HG02885 (cell line): ENCODE results near the gene SLBP.
"Not testable (repeated sequence)": the region's sequence is repeated elsewhere in the genome, so short reads cannot be mapped to it uniquely, and the experiment has no call there.

Experiments
- ATAC-seq: cut with Tn5 transposase; IDR thresholded peaks from one replicate; pipeline ENCODE4 v1.9.1; 2021; ENCODE audit warnings: mild to moderate bottlenecking; ENCODE audit not compliant: unreplicated experiment, poor library complexity

The SLBP gene

DNA sequence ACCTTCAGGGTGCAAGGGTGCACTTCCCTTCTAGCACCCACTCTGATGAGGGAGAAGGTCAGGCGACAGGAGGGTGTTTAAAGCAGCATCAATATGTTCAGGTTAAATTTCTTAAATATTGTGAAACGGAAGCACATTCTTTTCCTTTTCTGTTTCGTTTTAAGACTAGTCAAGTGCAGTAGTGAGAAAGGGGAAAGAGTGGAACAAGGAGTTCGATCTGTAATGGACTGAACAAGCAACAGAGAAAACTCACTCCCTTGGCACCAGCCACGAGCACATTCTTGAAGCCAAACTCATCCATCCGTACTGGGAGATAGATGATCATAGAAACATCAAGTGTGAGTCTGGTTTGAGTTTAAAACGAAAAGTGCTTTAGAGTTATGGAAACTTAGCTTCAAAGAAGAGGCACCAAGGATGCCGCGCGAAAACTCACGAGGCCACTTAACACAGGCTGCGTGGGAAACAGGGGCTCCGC, 28.8 kb downstream of the SLBP start:
- no peak for ATAC-seq

DNA sequence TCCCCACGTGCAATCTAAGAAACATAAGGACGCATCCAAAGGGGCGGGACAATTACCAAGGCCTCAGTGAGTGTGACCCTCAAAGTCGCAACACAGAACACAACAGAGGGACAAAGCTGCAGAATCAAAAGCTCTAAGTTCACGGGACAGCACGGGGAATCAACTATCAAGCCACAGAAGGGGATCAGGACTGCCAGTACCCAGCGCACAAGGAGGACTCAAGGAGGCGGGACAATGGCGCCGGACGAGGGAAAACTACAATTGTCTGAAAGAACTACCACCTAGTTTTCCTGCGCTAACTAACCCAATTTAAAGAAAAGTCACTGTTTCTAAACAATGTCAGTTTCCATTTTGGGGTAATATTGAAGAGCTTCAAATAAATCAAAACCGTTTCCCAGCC, 29.3 kb downstream of the SLBP start:
- no peak for ATAC-seq

DNA sequence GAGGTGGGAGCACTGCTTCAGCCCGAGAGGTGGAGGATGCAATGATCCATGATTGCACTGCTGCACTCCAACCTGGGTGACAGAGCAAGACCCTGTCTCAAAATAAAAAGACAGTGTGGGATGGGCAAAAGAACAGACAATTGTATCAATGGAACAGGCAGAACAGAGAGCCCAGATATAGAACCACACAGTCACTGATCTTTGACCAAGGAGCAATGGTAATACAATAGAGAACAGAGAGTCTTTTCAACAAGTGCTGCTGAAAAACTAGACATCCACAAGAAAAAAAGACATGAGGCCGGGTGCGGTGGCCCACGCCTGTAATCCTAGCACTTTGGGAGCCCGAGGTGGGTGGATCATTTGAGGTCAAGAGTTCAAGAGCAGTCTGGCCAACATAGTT, 33.9 kb downstream of the SLBP start:
- ATAC-seq, result no peak

DNA sequence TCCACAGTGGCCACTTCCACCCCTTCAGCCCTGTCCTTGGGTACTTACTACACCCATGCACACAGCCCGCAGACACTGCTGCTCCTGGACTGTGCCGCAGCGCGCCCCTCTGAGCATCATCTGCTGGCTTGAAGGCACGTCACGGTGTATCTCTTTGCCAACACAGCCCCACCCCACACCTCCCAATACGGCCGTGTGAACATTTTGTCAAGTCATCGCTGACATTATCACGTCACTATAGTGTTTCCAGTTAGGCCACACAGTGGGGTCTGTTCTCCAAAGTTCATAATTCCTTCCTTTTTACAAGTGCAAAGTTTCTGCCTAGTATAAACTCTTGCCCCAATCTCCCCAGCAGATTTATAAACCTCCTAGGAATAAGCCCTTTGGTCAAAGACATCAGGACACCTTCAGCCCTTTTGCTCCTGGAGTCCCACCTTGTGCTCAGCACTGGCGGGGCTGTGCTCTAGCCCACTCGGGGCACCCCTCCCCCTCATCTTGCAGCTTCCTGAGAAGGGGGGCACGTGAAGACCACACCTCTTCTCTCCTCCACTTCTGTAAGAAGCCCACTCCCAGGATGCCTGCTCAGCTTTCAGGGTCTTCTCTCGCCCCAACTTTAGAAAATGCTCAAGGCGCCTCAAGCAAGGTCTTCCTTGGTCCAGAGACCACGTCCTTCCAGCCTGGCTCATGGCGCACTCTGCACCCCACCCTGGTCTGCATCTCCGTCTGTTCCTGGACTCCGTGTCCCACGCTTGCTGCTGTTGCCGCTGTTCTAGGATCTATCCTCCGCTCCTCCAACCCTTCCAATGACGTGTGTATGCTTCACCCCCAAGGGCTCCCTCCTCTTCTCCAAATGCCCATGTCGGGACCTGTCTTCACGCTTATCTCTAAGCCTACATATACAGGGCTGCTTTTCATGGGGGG, 35.3 kb downstream of the SLBP start:
- no peak for ATAC-seq

DNA sequence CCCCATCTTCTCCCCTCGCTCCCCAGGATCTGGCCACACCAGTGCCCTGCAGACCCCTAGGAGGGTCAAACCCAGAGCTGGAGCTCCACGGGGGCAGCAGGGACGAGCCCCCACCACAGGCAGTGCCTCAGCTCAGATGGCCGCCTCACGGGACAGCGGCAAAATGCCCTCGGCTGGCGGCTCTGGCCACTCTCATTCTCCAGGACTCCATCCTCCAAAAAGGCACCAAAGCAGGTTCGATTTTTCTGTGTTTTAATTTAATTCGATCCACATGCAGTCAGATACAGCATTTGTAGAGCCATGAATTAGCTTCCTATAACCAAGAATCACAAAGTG, 36.3 kb downstream of the SLBP start:
- no peak for ATAC-seq

DNA sequence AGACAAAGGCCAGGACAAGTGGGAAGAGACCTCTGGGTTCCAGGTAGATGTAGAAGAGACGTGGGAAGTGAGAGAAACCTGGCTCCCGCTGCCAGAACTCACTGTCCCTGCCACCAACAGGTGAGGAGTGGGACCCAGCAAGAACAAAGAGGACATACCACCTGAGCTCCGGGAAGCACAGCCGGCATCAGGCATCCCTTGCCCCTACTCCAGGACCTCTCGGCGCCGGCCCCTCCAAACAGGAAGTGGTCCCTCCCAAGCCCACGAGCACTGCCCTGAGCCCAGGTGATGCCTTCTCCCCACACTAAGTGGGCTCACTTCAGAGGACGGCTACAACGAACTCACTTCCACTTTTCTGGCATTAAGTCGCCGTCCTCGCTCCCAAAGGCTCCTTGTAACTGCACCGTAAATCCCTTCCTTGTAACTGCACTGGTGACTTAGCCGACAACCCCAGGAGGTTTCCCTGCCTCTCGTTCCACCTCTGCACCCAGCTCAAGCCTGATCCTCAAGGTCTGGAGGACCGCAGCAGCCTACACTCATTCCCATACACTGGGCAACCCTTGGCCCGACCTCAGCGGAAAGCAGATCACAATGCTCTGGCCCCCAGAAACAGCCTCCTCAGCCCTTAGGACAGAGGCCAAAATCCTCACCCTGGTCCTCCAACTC, 36.9 kb downstream of the SLBP start:
- no peak for ATAC-seq

DNA sequence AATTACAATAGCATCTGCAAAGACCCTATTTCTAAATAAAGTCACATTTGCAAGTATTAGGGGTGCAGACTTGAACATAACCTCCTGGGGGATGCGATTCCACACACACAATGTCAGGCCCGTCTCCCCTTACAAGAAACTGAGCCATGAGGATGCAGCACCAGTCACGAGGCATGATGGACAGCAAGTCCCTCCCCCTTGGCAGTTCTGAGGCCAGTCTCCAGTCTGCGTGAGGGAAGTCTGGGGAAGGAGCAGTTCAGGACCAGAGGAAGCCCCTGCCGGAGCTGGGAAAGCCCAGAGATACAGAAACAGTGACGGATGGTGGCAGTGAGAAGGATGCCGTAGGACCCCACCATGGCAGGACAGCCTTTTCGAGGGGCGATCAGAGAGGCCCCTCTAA, 37.4 kb downstream of the SLBP start:
- ATAC-seq, result no peak

DNA sequence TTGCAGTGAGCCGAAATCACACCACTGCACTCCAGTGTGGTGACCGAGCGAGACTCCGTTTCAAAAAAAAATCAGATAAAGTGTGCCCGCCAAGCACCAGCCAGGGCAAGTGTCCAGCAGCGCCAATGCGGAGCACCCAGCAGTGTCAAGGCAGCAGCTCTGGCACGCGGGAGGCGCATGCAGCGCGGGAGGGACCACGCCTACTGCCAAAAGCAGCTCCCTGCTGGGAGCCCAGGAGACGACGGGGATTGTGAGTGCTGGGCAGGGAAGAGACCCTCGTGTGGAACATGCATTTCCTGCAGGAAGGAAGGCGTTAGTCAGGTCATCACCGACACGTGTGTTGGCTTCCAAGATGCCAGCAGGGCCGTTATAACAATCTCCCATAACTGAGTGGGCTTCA, 38.4 kb downstream of the SLBP start:
- no peak for ATAC-seq

DNA sequence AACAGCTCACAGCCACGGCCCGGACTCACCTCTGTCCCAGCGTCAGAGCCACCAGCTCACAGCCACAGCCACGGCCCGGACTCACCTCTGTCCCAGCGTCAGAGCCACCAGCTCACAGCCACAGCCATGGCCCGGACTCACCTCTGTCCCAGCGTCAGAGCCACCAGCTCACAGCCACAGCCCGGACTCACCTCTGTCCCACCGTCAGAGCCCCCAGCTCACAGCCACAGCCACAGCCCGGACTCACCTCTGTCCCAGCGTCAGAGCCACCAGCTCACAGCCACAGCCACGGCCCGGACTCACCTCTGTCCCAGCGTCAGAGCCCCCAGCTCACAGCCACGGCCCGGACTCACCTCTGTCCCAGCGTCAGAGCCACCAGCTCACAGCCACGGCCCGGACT, 41.1 kb downstream of the SLBP start:
- not testable (repeated sequence) for ATAC-seq

DNA sequence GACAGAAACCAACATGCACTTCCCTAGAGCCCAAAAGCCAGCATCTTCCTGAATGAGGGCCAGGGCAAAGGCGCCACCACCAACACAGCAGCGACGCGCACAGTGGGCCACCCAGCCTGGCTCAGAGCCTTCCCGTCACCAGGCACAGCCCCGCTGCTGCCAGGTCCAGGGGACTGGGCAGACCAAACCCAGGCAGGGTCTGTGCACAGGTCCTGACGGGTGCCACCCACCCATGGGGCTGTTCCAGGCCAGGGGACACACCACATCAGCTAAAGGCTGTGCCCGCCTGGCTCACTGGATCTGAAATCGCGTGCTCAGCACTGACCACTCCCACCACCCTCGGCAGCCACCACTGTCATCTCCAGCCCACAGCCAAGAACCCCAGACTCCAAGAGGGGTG, 41.8 kb downstream of the SLBP start:
- no peak for ATAC-seq

DNA sequence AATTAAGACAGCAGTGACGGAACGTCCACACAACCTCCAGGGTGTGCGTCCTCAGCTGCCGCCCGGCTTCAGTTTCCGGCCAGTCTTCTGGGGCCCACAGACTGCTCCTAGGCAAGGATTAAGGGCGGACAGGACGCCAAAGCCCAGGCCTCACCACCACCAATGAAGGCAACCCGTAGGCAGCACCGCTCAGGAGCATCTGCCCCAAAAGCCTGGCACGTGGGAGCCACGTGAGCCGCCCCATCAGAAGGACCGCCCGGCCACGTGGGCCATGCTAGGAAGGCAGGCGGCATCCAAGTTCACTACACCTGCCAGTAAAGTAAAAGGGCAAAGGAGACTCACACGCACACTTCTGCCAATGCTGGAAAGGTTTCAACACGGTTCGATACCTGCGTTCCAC, 42.3 kb downstream of the SLBP start:
- no peak for ATAC-seq

DNA sequence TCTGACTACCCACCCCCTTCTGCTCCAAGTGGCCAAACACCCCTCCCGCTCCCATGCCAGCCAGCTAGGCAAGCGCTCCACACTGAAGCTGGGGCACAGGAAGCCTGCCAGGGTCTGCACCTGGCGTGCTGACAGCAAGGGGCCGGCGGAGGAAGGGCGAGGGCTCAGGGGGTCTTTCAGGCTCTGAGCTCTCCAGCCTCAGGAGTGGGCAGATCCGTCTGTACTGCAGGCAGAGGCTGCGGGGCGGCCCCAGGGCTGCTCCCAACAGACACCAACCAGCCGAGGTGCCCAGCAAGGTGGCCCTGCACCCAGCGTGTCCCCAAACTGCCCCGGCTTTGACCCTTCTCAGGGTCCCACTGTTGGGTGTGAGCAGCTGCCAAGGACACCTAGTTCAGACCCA, 42.8 kb downstream of the SLBP start:
- ATAC-seq, result no peak

DNA sequence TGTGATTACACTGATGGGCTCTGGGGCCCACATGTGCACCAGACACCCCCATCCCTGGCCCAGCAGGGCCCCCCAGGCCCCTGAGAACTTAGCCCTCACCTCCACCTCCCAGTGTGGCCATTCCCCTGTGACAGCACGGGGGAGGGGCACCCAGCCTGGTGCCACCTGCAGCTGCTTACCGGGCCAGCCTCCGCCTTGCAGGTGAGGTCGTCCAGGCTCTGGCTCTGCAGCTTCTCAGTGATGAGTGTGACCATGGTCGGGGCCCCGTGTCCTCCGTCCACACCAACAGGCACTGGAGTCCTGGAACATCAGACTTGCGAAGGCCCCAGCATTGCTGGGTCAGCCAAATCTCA, 43.7 kb downstream of the SLBP start:
- no peak for ATAC-seq

DNA sequence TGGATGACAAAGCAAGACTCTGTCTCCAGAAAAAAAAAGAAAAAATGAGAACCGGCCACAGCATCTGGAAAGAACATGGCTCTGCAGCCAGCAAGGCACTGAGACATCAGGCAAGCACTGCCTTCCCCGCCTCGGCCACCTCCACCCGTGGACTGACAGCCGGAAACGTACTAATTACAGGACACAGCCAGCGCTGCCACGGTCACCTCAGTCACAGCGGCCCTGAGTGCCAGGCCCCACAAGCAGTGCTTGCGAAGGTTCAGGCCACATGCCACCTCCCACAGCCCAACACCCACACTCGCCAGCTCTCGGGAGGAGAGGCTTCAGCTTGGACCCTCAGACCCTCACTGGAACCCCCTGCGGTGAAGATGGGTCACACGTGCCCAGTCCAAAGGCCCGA, 44.8 kb downstream of the SLBP start:
- no peak for ATAC-seq

DNA sequence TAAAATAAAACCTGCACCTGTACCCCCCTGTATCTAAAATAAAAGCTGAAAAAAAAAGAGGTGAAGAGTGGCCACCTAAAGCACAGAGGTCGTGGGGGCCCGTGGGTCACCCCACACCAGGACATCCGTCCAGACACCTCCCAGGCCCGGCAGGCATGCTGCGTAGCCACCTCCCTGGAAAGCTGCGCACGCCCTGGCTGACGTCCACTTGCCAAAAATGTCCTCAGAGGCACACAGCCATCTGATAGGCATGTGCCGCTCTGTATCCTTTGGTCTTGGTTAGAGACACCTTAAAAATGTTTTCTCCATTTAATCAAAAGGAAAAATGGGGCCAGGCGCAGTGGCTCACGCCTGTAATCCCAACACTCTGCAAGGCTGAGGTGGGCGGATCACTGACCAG, 45.7 kb downstream of the SLBP start:
- no peak for ATAC-seq

DNA sequence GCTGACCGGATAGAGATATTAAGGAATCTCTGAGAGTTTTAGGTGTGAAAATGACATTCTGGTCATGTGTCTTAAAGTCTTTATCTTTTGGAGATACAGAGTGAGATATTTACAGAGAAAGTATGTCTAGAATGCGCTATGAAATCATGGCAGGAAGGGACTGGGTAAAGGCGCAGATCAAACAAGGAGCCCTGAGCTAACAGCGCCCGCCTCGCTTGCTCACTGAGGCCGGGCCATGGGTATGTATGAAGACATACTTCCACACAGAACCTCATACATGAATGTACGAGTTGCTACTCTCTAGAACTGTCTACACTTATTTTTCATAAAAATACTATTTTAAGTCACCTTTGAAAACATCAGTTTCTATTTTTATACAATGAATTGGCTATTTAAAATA, 48.0 kb downstream of the SLBP start:
- no peak for ATAC-seq

DNA sequence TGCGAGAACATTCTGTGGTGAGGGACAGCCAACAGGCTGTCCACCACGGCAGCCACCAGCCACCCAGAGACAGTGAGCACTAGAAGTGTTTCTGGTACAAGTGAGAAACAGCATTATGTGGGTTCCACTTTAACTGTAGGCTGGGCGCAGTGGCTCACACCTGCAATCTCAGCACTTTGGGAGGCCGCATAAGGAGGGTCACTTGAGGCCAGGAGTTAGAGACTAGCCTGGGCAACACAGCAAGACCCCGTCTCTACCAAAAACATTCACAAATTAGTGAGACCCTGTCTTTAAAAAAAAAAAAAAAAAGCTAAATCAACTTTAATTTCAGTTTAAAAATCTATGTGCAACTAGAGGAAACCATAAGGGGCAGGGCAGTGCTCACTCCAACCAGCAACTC, 48.6 kb downstream of the SLBP start:
- no peak for ATAC-seq

DNA sequence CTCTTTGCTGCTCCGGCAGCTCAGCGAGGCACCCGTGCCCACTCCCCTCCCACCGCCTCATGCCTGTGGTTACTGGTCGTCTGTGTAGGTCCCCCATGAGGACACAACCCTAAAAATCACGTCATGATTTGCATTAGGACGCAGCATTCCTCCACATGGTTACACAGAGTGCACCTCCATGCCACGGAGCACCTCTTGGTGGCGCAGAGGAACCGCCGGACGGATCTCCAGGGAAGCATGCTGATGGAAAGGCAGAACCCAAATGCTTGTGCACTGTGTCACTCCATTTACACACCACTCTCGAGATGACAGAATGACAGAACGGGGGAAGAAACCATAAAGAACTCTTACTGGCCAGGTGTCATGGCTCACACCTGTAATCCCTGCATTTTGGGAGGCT, 50.4 kb downstream of the SLBP start:
- no peak for ATAC-seq

DNA sequence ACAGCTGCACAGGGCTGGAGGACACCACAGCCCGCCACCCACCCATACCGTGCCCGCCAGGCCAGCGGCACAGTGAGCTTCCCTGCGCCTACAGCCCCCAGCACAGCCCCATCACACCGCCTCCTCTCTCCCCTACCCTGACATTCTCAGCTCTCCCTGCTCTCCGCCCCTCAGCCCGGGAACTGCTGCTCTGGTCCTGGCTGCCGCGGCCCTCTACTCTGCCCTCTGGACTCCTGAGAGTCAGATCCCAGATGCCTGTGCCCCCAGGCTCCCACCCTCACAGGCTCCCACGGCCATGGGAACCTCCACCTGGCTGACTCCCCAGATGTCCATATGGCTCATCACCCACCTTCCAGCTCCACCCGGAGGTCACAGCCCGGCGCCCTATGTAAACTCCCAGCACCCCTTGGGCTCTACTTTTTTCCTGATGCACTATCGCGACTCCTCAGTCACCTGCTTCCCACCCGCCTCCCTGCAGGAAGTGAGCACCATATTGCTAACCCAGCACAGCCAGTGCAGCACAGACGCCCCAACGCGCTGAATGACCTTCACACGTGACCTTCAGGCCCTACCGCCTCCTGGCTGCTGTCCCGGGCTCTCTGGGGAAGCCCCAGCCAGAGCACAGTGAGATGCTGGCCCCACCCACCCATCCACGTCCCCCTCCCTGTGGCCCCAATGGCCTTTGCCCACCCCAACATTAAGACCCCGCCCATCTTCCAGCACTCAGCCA, 51.0 kb downstream of the SLBP start:
- ATAC-seq, result no peak

DNA sequence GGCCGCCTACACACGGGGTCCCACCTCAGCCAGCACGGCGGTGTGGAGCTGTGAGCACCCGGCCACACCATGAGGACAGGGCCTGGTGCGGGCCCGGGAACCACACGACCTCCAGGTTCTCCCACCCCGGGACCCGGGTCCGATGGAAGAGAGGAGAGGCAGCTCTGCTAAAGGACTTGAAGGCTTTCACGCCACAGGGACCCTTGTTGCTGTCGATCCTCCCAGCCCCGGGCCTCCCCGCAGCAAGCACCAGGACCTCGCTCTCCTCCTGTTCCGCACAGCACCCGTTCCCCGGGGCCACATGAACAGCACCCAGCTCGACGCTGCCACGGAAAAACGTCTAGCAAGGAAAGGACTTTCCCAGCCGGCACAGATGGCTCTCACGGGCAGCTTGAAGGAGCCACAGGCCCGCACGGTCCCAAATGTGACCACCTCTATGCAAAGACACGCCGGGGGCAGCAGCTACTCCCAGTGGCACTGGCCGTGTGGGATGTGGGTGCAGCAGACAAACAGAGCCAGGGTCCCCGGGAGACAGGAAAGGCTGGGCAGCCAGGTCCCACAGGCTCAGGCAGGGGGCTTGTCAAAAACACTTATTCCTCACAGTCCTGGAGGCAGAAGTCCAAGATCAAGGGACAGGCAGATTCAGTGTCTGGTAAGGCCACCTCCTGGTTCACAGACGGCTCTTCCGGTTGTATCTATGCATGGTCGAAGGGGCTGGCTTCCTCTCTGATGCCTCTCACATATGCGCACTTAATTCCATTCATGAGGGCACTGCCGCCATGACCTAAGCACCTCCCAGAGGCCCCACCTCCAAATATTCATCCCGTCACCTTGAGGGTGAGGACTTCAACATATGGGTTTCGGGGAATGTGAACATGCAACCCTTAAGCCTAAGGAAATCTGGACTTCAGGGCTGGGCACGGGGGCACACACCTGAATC, 52.7 kb downstream of the SLBP start:
- ATAC-seq, result no peak
